ENCODE data around the gene CACNG7.

The CACNG7 gene

DNA sequence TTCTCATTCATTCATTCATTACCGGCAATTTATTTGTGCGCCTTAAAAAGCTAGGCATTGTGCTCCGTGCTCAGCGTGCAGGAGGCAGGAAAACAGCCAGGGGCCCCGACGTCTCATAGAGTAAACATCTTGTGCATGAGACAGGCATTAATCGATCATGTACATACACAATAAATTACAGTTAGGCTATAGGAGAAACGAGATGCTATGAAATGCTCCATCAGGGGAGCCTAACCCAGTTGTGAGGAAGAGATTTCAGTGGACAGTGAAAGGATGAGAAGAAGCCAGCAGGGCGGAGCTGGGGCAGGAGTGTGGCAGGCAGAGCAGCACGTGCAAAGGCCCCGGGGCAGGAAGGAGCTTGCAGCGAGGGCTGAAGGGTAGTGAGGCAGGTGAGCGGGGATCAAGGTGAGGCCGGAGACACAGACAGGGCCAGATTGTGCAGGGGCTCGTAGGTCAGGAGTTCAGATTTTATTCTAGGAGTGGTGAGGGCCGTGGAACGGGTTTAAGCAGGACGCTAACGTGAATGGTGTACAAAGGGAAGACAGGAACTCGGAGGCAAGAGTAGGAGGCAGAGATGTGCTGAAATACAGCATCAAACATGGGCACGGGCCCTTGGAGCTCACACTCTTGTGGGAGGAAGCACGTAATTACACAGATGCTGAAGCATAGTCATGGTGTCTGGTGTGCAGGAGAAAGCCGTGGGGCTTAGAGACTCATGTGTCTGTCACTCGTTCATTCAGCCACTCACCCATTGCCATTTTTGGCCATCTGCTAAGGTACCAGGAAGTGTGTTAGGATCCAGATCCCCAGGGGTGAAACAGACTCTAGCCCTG lies 74.6 kb downstream of the CACNG7 start:
- DNase-seq, result no peak

- DNase-seq, result no peak
Observed at GRCh38 chr19:53985863-53986262, 76.8 kb downstream of the CACNG7 start.

DNA sequence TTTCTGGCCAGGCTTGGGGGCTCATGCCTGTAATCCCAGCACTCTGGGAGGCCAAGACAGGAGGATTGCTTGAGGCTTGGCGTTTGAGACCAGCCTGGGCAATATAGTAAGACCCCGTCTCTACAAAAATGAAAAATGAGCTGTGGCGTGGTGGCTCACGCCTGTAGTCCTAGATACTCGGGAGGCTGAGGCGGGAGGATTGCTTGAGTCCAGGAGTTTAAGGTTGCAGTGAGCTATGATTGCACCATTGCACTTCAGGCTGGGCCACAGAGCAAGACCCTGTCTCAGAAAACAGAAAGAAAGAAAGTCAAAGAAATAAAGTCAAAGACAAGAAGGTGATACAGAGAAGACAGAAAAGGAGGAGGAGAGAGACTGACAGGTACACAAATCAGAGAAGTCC lies 79.9 kb downstream of the CACNG7 start:
- no peak for DNase-seq

DNA sequence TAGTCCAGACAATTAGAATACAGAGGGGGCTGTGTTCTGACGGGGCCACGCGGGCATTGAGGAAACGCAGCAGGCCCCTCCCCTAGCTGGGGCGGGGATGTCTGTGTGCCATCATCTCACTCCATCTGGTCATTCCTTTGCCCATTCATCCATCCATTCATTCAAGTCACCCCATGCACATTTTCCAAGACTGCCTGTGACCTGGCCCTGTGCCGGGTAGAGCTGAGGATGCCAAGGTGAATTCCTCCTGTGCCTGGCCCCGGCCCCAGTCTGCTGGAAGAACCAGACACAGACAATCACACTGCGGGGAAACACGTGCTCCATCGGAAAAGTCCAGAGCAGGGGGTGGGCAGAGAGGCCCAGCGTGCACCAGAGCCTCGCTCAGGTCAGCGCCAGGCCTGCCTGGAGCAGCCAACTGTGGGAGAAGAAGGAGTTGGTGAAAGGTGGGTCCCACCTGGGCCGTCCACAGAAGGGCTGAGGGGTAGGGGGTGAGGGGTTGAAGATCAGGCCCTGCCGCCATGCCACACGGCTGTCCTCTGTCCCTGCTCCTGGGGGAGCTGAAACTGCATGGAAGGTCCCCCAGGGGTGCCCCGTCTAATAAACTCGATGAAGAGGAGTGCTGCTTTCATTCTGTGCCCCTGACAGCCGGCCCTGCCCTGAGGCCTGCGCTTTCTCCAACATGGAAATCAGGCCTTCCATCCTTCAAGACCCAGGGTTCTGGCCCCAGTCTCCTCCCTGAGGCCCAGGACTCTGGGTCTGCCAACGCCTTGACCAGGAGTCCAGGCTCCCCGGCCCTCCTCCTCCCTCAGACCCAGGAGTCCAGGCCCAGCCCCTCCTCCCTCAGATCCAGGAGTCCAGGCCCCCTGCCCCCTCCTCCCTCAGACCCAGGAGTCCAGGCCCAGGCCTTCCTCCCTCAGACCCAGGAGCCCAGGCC lies 80.8 kb downstream of the CACNG7 start:
- DNase-seq, result no peak

DNA sequence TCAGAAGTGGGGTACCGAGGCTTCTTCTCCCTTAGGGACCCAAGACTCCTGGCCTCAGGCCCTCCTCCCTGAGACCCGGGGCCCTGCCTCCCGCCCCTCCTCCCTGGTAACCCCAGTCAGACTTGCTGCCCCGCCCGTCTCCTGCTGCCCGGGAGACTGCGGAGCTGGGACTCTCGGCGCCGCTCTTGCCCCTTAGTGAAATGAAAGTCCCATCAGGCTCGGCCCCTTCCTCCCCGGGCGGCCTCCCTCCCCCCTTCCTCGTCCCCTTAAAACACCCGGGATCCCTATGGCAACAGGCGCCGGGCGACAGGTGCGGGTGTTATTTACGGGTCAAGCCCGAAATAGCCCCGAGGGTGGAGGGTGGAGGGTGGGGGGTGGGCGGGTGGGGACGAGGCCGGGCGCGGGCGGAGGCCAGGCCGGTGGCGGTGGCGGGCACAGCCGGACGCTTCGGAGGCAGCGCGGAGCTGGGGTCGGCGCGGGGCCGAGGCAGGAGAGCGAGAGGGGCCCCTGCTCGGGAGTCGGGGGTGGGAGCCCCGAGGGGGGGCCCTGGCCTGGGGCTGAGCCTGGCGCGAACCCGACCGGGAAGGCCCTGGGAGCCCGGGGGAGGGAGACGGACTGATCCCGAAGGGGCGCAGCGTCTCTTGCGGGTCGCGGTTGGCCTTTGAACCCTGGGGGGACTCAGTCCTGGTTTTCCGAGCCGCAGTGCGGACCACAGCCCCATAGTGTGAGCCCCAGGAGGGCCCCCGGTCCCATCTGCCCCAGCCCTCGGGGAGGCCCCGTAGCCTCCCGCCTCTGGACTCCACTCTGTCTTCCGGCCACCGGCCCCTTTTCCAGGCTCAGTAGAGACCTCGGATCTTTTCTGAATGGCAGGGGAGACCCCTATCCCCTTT lies 82.4 kb downstream of the CACNG7 start, which contains the start of gene CACNG6:
TSS of gene CACNG6 (plus strand) at position 414 of the 890 bp plus-strand sequence. CDS start 1,241 bp downstream, outside the sequence.
- DNase-seq, result peak in 1 of 2 experiments; percentile 7

- DNase-seq, result no peak
Observed at GRCh38 chr19:53992211-53992610, 83.1 kb downstream of the CACNG7 start.

- no peak for DNase-seq
Observed at GRCh38 chr19:53992815-53993214, 83.7 kb downstream of the CACNG7 start.

DNA sequence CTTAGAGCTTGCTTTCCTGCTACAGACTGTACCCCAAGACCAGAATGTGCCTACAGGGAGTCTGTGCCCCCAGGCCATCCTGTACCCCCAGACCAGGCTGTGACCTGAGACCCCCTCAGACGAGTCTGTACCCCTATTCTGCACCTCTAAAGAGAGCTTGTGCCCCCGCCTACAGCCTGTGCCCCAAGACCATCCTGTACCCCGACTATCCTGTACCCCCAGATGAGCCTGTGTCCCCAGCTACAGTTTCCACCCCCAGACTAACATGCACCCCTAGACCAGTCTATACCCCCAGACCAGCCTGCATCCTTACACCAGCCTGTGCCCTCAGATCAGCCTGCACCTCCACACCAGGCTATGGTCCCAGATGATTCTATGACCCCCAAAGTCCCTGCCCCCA lies 84.4 kb downstream of the CACNG7 start:
- no peak for DNase-seq
